ENCODE data around the gene CHST11. TPM values are rescaled to one million over a fixed set of nuclear protein-coding genes. Genes with fewer than 3 reads are reported as not detected.

The CHST11 gene
- total RNA-seq, 5 donors from 2014 or later (not counting 1 experiment from before 2014, with no cell fraction given) = 49.8 to 78.3 (median 63.7) TPM

DNA sequence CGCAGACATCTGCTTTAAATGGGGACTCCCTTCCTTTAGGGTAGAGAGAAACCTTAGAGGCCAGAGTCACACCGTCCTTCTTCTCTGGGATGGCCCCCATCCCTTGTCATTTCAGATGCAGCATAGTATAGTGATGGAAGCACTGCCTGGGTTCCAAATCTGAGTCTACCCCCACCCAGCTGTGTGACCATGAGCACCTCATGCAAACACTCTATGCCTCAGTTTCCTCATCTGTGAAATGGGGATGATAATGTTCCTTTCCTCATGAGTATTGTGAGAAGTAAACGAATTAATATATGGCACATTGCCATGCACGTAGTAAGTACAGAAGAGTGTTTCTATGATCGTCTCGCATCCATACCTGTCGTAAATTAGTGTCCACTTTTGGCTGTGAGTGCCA lies 259.4 kb downstream of the CHST11 start:
- Histone ChIP-seq H3K27me3 (replicated peaks in 1 of 2; ENCODE audit: control insufficient read depth in 2 of 2, extremely low read depth in 1 of 2, insufficient read depth in 2 of 2, low read length in 1 of 2) (no peaks in the 10 kb centered on the region), H3K9me3 (no peaks in the 10 kb centered on the region), H3K36me3 (ENCODE audit: control insufficient read depth in 2 of 2, extremely low read depth in 1 of 2, insufficient read depth in 1 of 2, low read length in 1 of 2) (no peaks in the 10 kb centered on the region), H3K4me1 (ENCODE audit: control insufficient read depth in 1 of 2, extremely low read depth in 1 of 2, insufficient read depth in 2 of 2, low read length in 2 of 2) (peaks cover 3 to 35% of the 10 kb centered on the region in 2 experiments), H3K4me3 (ENCODE audit: control insufficient read depth in 1 of 2, extremely low read depth in 1 of 2, low read length in 1 of 2) (no peak overlapping the region), H3K27ac (ENCODE audit: low read length) (no peak overlapping the region)
- H3K36me3 Mint-ChIP-seq = no peaks in the 10 kb centered on the region
- no peaks in the 10 kb centered on the region for H3K27me3 Mint-ChIP-seq
- H3K4me1 Mint-ChIP-seq = peaks cover 38 to 71% (median 59%) of the 10 kb centered on the region in 3 donors
- no peak overlapping the region for H3K4me3 Mint-ChIP-seq
- H3K9me3 Mint-ChIP-seq = no peaks in the 10 kb centered on the region
- peak overlapping the region; percentile 62 to 66 for H3K27ac Mint-ChIP-seq
- ATAC-seq (replicated peaks in 1 of 4) = no peak
- ChIA-PET POLR2A (no interaction called here), CTCF (no interaction called here)
- DNase-seq = no peak
- WGBS (ENCODE audit: insufficient coverage) = 97% methylated on average over 5 of the region's 7 CpGs

DNA sequence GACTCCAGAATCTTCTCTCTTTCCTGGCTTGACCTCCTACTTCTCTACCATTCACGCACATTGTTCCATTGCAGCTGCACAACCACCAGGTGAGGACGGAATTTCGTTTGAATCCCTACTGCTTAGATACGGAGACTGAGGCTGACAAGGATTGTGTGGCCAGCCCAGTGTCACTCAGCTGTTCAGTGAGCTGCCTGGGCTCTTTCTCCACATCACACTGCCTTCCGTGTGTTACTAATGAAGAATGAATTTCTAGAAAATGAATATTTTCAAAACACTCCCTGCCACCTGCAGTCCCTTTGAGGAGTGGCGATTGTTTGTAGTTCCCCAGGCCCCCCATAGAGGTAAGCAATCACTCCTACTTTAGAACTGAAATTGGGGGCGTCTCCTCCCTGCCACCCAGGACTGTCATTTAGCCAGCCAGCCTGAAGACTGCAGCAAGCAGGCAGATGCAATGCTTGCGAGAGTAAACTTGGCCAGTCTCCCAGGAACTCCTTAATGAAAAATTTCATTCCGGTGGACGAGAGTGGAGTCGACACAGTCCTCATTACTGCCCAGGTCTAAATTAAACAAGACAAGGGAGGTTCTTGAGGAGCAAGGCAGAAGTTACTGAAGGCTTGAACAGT lies 261.7 kb downstream of the CHST11 start:
- CTCF ChIA-PET = no interaction called here
- Mint-ChIP-seq H3K36me3 (no peaks in the 10 kb centered on the region), H3K9me3 (no peaks in the 10 kb centered on the region), H3K27me3 (no peaks in the 10 kb centered on the region), H3K27ac (peak overlapping the region; percentile 18 to 90), H3K4me3 (no peak overlapping the region), H3K4me1 (peaks cover 55 to 78% (median 70%) of the 10 kb centered on the region in 3 donors)
- Histone ChIP-seq H3K36me3 (ENCODE audit: control insufficient read depth in 2 of 2, extremely low read depth in 1 of 2, insufficient read depth in 1 of 2, low read length in 1 of 2) (no peaks in the 10 kb centered on the region), H3K4me3 (ENCODE audit: control insufficient read depth in 1 of 2, extremely low read depth in 1 of 2, low read length in 1 of 2) (no peak overlapping the region), H3K27me3 (replicated peaks in 1 of 2; ENCODE audit: control insufficient read depth in 2 of 2, extremely low read depth in 1 of 2, insufficient read depth in 2 of 2, low read length in 1 of 2) (no peaks in the 10 kb centered on the region), H3K4me1 (ENCODE audit: control insufficient read depth in 1 of 2, extremely low read depth in 1 of 2, insufficient read depth in 2 of 2, low read length in 2 of 2) (peaks cover 11 to 57% of the 10 kb centered on the region in 2 experiments), H3K27ac (ENCODE audit: low read length) (no peak overlapping the region), H3K9me3 (no peaks in the 10 kb centered on the region)
- POLR2A ChIA-PET = no interaction called here
- no peak for ATAC-seq (replicated peaks in 1 of 4)
- WGBS (ENCODE audit: insufficient coverage) = 99% methylated on average over 9 of the region's 11 CpGs
- DNase-seq = no peak

GRCh38 chr12:104719700-104720338 lies 263.1 kb downstream of the CHST11 start:
- CTCF ChIA-PET = interaction anchor here in 1 of 2 donors (0.8 to 1.3 kb wide), 4 partner anchors 9 to 71 kb away, joined by 3 to 4 read pairs (median 3); no protein-coding TSS in a partner anchor
- 75% methylated on average over 7 of the region's 13 CpGs for WGBS (ENCODE audit: insufficient coverage)
- H3K27ac ChIP-seq (ENCODE audit: low read length) = peak overlapping the region; percentile 93
- no peaks in the 10 kb centered on the region for H3K9me3 ChIP-seq
- no peaks in the 10 kb centered on the region for H3K27me3 Mint-ChIP-seq
- POLR2A ChIA-PET = interaction anchor here (0.5 to 1.3 kb wide), 12 partner anchors 15 to 599 kb away, joined by 3 to 12 read pairs (median 4); no protein-coding TSS in a partner anchor
- DNase-seq = peak in 3 of 35 experiments; percentile 8 to 31 (median 16)
- no peaks in the 10 kb centered on the region for H3K27me3 ChIP-seq (replicated peaks in 1 of 2; ENCODE audit: control insufficient read depth in 2 of 2, extremely low read depth in 1 of 2, insufficient read depth in 2 of 2, low read length in 1 of 2)
- peaks cover 57 to 76% (median 71%) of the 10 kb centered on the region in 3 donors for H3K4me1 Mint-ChIP-seq
- H3K27ac Mint-ChIP-seq = peak overlapping the region; percentile 90 to 93
- H3K4me1 ChIP-seq (ENCODE audit: control insufficient read depth in 1 of 2, extremely low read depth in 1 of 2, insufficient read depth in 2 of 2, low read length in 2 of 2) = peaks cover 11 to 60% of the 10 kb centered on the region in 2 experiments
- H3K36me3 Mint-ChIP-seq = no peaks in the 10 kb centered on the region
- H3K4me3 Mint-ChIP-seq = peak overlapping the region; percentile 74 to 80 (median 77)
- no peaks in the 10 kb centered on the region for H3K9me3 Mint-ChIP-seq
- peak; percentile 5 to 22 (median 6) for ATAC-seq (replicated peaks in 1 of 4)
- peak overlapping the region; percentile 55 to 60 for H3K4me3 ChIP-seq (ENCODE audit: control insufficient read depth in 1 of 2, extremely low read depth in 1 of 2, low read length in 1 of 2)
- no peaks in the 10 kb centered on the region for H3K36me3 ChIP-seq (ENCODE audit: control insufficient read depth in 2 of 2, extremely low read depth in 1 of 2, insufficient read depth in 1 of 2, low read length in 1 of 2)

DNA sequence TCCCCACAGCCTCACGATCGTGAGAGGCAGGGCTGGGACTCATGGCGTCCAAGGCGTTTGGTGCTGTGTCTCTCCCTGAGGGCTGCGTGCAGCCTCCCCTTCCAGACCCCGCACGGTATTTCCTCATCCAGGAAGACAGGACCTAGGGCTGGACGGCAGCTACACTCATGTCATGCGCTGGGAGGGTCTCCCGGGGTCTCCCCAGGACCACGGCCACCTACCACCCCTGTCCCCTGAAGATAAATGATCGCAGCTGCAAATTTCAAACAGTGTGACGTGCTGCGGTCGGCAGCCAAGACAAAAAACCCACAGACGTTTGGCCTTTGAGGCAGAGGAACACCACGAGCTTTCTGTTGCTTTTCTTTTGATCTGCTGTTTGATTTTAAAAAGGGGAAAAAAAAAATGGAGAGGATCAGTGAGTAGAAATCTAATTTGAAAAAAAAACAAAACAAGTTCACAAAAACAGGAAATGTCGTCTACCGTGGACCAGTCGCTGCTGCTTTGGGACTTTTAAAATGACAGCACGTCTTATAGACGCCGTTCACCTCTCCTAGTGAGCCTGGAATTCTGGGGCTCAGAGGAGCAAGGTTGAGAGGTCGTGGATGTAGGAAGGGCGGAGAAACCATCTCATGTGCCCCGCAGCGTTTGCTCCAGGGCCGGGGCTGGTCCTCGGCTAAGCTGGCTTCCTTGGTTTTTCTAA lies 263.7 kb downstream of the CHST11 start:
- POLR2A ChIA-PET = interaction anchor here (0.5 to 1.3 kb wide), 13 partner anchors 14 to 599 kb away, joined by 3 to 12 read pairs (median 4); no protein-coding TSS in a partner anchor
- Histone ChIP-seq H3K27me3 (replicated peaks in 1 of 2; ENCODE audit: control insufficient read depth in 2 of 2, extremely low read depth in 1 of 2, insufficient read depth in 2 of 2, low read length in 1 of 2) (no peaks in the 10 kb centered on the region), H3K9me3 (no peaks in the 10 kb centered on the region), H3K36me3 (ENCODE audit: control insufficient read depth in 2 of 2, extremely low read depth in 1 of 2, insufficient read depth in 1 of 2, low read length in 1 of 2) (no peaks in the 10 kb centered on the region), H3K27ac (ENCODE audit: low read length) (peak overlapping the region; percentile 93), H3K4me3 (ENCODE audit: control insufficient read depth in 1 of 2, extremely low read depth in 1 of 2, low read length in 1 of 2) (peak overlapping the region; percentile 55 to 60), H3K4me1 (ENCODE audit: control insufficient read depth in 1 of 2, extremely low read depth in 1 of 2, insufficient read depth in 2 of 2, low read length in 2 of 2) (peaks cover 11 to 61% of the 10 kb centered on the region in 2 experiments)
- ATAC-seq (replicated peaks in 1 of 4) (peak; percentile 72 to 81 (median 78)), DNase-seq (peak; percentile 42 to 90 (median 74))
- H3K27me3 Mint-ChIP-seq = no peaks in the 10 kb centered on the region
- WGBS (ENCODE audit: insufficient coverage) = 6% methylated on average over 17 of the region's 29 CpGs
- no peaks in the 10 kb centered on the region for H3K9me3 Mint-ChIP-seq
- CTCF ChIA-PET = interaction anchor here in 1 of 2 donors (0.8 to 1.3 kb wide), 4 partner anchors 10 to 70 kb away, joined by 3 to 4 read pairs (median 3); no protein-coding TSS in a partner anchor
- peak overlapping the region; percentile 74 to 80 (median 77) for H3K4me3 Mint-ChIP-seq
- peaks cover 54 to 76% (median 71%) of the 10 kb centered on the region in 3 donors for H3K4me1 Mint-ChIP-seq
- H3K36me3 Mint-ChIP-seq = no peaks in the 10 kb centered on the region
- peak overlapping the region; percentile 90 to 93 for H3K27ac Mint-ChIP-seq

DNA sequence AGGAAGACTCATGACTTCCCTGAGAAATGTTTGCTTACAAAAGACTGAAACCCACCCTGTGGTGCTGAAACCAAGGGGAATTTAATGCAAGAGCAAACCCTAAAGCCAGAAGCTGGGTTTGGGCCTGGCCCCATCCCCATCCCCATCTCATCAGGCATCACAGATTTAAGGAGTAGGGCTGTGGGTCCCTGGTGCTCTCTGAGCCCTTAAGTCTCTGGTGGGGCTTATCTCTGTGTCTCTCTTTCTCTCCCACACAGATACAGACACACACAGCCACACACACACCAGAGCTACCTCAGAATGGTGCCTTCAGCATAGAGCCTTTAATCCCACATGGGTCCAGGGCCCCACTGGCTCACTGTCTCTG lies 264.3 kb downstream of the CHST11 start:
- no peaks in the 10 kb centered on the region for H3K36me3 ChIP-seq (ENCODE audit: control insufficient read depth in 2 of 2, extremely low read depth in 1 of 2, insufficient read depth in 1 of 2, low read length in 1 of 2)
- no peaks in the 10 kb centered on the region for H3K27me3 Mint-ChIP-seq
- peak overlapping the region; percentile 74 to 80 (median 77) for H3K4me3 Mint-ChIP-seq
- H3K9me3 ChIP-seq = no peaks in the 10 kb centered on the region
- H3K27ac Mint-ChIP-seq = peak overlapping the region; percentile 90 to 93
- peak overlapping the region; percentile 93 for H3K27ac ChIP-seq (ENCODE audit: low read length)
- ATAC-seq (replicated peaks in 1 of 4) = peak; percentile 8 to 18 (median 13)
- peaks cover 53 to 75% (median 71%) of the 10 kb centered on the region in 3 donors for H3K4me1 Mint-ChIP-seq
- DNase-seq = peak in 2 of 35 experiments; percentile 8 to 14
- H3K4me3 ChIP-seq (ENCODE audit: control insufficient read depth in 1 of 2, extremely low read depth in 1 of 2, low read length in 1 of 2) = peak overlapping the region; percentile 55 to 60
- H3K27me3 ChIP-seq (replicated peaks in 1 of 2; ENCODE audit: control insufficient read depth in 2 of 2, extremely low read depth in 1 of 2, insufficient read depth in 2 of 2, low read length in 1 of 2) = no peaks in the 10 kb centered on the region
- peaks cover 11 to 56% of the 10 kb centered on the region in 2 experiments for H3K4me1 ChIP-seq (ENCODE audit: control insufficient read depth in 1 of 2, extremely low read depth in 1 of 2, insufficient read depth in 2 of 2, low read length in 2 of 2)
- no peaks in the 10 kb centered on the region for H3K36me3 Mint-ChIP-seq
- ChIA-PET CTCF (interaction anchor here in 1 of 2 donors (1.0 kb wide), 2 partner anchors 10 to 70 kb away, joined by 3 to 4 read pairs; no protein-coding TSS in a partner anchor), POLR2A (interaction anchor here (0.9 to 1.3 kb wide), 6 partner anchors 14 to 82 kb away, joined by 3 to 12 read pairs (median 5); no protein-coding TSS in a partner anchor)
- no peaks in the 10 kb centered on the region for H3K9me3 Mint-ChIP-seq

- no peaks in the 10 kb centered on the region for H3K27me3 Mint-ChIP-seq
- Histone ChIP-seq H3K4me1 (ENCODE audit: control insufficient read depth in 1 of 2, extremely low read depth in 1 of 2, insufficient read depth in 2 of 2, low read length in 2 of 2) (peaks cover 11 to 56% of the 10 kb centered on the region in 2 experiments), H3K36me3 (ENCODE audit: control insufficient read depth in 2 of 2, extremely low read depth in 1 of 2, insufficient read depth in 1 of 2, low read length in 1 of 2) (no peaks in the 10 kb centered on the region), H3K27ac (ENCODE audit: low read length) (peak overlapping the region; percentile 11), H3K9me3 (no peaks in the 10 kb centered on the region), H3K27me3 (replicated peaks in 1 of 2; ENCODE audit: control insufficient read depth in 2 of 2, extremely low read depth in 1 of 2, insufficient read depth in 2 of 2, low read length in 1 of 2) (no peaks in the 10 kb centered on the region), H3K4me3 (ENCODE audit: control insufficient read depth in 1 of 2, extremely low read depth in 1 of 2, low read length in 1 of 2) (peak overlapping the region in 1 of 2 donors; percentile 12)
- peaks cover 49 to 75% (median 70%) of the 10 kb centered on the region in 3 donors for H3K4me1 Mint-ChIP-seq
- H3K36me3 Mint-ChIP-seq = peaks cover 4% of the 10 kb centered on the region
- WGBS (ENCODE audit: insufficient coverage) = no CpG with 5 or more reads among the region's 6 CpGs
- no peak for ATAC-seq (replicated peaks in 1 of 4)
- no peaks in the 10 kb centered on the region for H3K9me3 Mint-ChIP-seq
- H3K4me3 Mint-ChIP-seq = peak overlapping the region in 1 of 3 donors; percentile 80
- CTCF ChIA-PET = no interaction called here
- DNase-seq = no peak
- POLR2A ChIA-PET = no interaction called here
- H3K27ac Mint-ChIP-seq = peak overlapping the region; percentile 90 to 93
Measured at GRCh38 chr12:104721936-104722335, 265.2 kb downstream of the CHST11 start.

Data from T-cell (primary cell).